ENCODE data around the gene WDR46. TPM values are rescaled to one million over a fixed set of nuclear protein-coding genes. Genes with fewer than 3 reads are reported as not detected.

WDR46 gene
- total RNA-seq, 2 donors from 2014 or later: 41.3 to 47.2 TPM

GRCh38 chr6:33319939-33320314 is 30.9 kb upstream of the WDR46 start:
- Histone ChIP-seq H3K27me3 (replicated peaks; ENCODE audit: insufficient read depth) (no peaks in the 10 kb centered on the region), H3K4me1 (replicated peaks) (peaks cover 18% of the 10 kb centered on the region), H3K27ac (no peak overlapping the region), H3K36me3 (peaks cover 3 to 5% of the 10 kb centered on the region in 2 donors), H3K4me3 (no peak overlapping the region), H3K9me3 (no peaks in the 10 kb centered on the region)
- no peak for DNase-seq (ENCODE audit: low spot score)
- intact Hi-C loops (cut with DNase I): loop anchor here (5.0 kb wide), 1 partner anchor 92 kb away; the partner anchor contains the start of gene PHF1
- no peak for TF ChIP-seq POLR2AphosphoS5 (IDR thresholded peaks at IDR 0.05)
- TF ChIP-seq POLR2A (IDR thresholded peaks at IDR 0.05): no peak
- no peak for TF ChIP-seq CTCF (IDR thresholded peaks at IDR 0.05)
- 94% methylated on average over 3 of the region's 3 CpGs for WGBS

DNA sequence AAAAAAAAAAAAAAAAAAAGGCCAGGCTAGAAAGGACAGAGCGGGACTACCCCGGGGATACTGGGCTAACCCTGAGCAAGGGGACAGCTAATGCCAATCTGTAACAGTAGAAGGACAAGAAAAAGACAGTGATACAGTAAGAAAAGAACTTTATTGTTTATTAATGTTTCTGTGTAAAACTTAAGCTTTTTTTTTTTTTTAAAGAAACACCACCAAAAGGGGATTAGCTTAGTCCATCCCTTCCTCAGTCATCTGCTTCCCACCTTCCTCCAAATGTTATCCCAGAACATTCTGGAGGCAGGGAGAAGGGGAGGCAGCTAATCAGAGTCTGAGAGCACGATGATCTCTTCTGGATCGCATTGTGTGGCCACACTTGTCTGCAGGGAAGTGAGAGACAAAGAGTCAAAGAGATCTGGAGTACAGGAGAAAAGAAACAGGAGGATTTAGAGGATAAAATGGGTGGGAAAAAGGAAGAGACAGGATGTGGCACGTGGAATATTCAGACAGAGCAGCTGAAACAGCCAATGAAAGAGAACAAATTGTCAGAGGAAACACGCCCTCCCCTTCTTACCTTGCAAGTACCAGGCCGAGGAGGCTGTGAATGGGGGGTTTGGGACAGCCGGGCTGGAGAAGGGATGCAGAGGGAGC is 29.5 kb upstream of the WDR46 start:
- 68% methylated on average over 8 of the region's 8 CpGs for WGBS
- intact Hi-C loops (cut with DNase I): loop anchor here (5.0 kb wide), 1 partner anchor 94 kb away; the partner anchor contains the start of gene PHF1
- Histone ChIP-seq H3K27me3 (replicated peaks; ENCODE audit: insufficient read depth) (no peaks in the 10 kb centered on the region), H3K4me3 (peak overlapping the region; percentile 43 to 44), H3K4me1 (replicated peaks) (peaks cover 18% of the 10 kb centered on the region), H3K9me3 (no peaks in the 10 kb centered on the region), H3K27ac (peak overlapping the region; percentile 88 to 90), H3K36me3 (peaks cover 3 to 5% of the 10 kb centered on the region in 2 donors)
- TF ChIP-seq CTCF (IDR thresholded peaks at IDR 0.05): no peak
- DNase-seq (ENCODE audit: low spot score): no peak

GRCh38 chr6:33317669-33318425 is 28.8 kb upstream of the WDR46 start, which contains the start of gene ZBTB22:
Gene ZBTB22, minus strand, starts transcription at chr6:33317744. Its CDS starts 828 bp downstream, at chr6:33316916.
- 1% methylated on average over 38 of the region's 44 CpGs for WGBS
- H3K36me3 ChIP-seq: peaks cover 3 to 5% of the 10 kb centered on the region in 2 donors
- peak within 1 kb of the TSS; percentile 88 to 99 for H3K27ac ChIP-seq
- peaks cover 18% of the 10 kb centered on the region for H3K4me1 ChIP-seq (replicated peaks)
- intact Hi-C loops (cut with DNase I): loop anchor here (5.0 kb wide), 1 partner anchor 94 kb away; the partner anchor contains the start of gene PHF1
- peak within 1 kb of the TSS; percentile 43 to 44 for H3K4me3 ChIP-seq
- TF ChIP-seq POLR2AphosphoS5 (IDR thresholded peaks at IDR 0.05): peak; percentile 94
- peak; percentile 43 for TF ChIP-seq POLR2A (IDR thresholded peaks at IDR 0.05)
- peak in 2 of 4 experiments; percentile 16 to 32 for TF ChIP-seq CTCF (IDR thresholded peaks at IDR 0.05)
- peak; percentile 99 for DNase-seq (ENCODE audit: low spot score)
- no peaks in the 10 kb centered on the region for H3K27me3 ChIP-seq (replicated peaks; ENCODE audit: insufficient read depth)
- no peaks in the 10 kb centered on the region for H3K9me3 ChIP-seq

DNA sequence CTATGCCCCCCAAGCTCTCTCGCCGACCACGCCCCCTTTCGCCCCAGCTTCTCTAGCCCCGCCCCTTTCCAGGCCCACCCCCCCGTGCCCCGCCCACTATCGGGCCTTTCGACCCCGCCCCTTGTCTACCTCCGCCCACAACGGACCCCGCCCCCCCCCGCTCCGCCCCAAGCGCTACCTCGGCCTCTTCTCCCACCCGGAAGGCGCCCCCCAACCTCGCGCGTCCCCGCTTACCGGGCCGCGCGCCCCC is 28.3 kb upstream of the WDR46 start:
- intact Hi-C loops (cut with DNase I): loop anchor here (5.0 kb wide), 1 partner anchor 95 kb away; the partner anchor contains the start of gene PHF1
- peaks cover 18% of the 10 kb centered on the region for H3K4me1 ChIP-seq (replicated peaks)

More for the DNA sequence above, 28.3 kb upstream of the WDR46 start:
- H3K9me3 ChIP-seq: no peaks in the 10 kb centered on the region
- no peak for TF ChIP-seq POLR2AphosphoS5 (IDR thresholded peaks at IDR 0.05)
- no peak for TF ChIP-seq POLR2A (IDR thresholded peaks at IDR 0.05)
- no peak for TF ChIP-seq CTCF (IDR thresholded peaks at IDR 0.05)
- no peaks in the 10 kb centered on the region for H3K27me3 ChIP-seq (replicated peaks; ENCODE audit: insufficient read depth)
- WGBS: 0% methylated on average over 8 of the region's 27 CpGs
- no peak for DNase-seq (ENCODE audit: low spot score)
- peak overlapping the region; percentile 88 to 90 for H3K27ac ChIP-seq
- H3K36me3 ChIP-seq: peaks cover 3 to 5% of the 10 kb centered on the region in 2 donors
- peak overlapping the region; percentile 43 to 44 for H3K4me3 ChIP-seq
